ENCODE data around the gene FGF7. TPM values are rescaled to one million over a fixed set of nuclear protein-coding genes. Genes with fewer than 3 reads are reported as not detected.
"Not testable (repeated sequence)": the region's sequence is repeated elsewhere in the genome, so short reads cannot be mapped to it uniquely, and the experiment has no call there.

The FGF7 gene
- total and polyA plus RNA-seq, 2 of the 8 experiments (the other 6 are each of a cell fraction or from before 2014, with no cell fraction given) = not detected

DNA sequence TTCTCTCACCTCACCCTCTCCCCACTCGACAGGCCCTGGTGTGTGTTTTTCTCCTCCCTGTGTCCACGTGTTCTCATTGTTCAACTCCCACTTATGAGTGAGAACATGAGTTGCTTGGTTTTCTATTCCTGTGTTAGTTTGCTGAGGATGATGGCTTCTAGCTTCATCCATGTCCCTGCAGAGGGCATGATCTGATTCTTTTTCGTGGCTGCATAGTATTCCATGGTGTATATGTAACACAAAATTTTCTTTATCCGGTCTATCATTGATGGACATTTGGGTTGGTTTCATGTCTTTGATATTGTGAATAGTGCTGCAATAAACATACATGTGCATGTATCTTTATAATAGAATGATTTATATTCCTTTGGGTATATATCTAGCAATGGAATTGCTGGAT, 89.7 kb downstream of the FGF7 start:
- DNase-seq (ENCODE audit: low read depth in 1 of 2, low spot score in 2 of 2); H3K23ac ChIP-seq (ENCODE audit: insufficient read length); H3K79me1 ChIP-seq (ENCODE audit: low read depth, low read length); H3K27ac ChIP-seq (ENCODE audit: low read depth, low read length); H3K27me3 ChIP-seq (replicated peaks in 1 of 4; ENCODE audit: control insufficient read depth in 3 of 4, extremely low read depth in 1 of 4, insufficient read depth in 3 of 4, low read length in 3 of 4); H2AK5ac ChIP-seq (ENCODE audit: low read depth, low read length); H4K91ac ChIP-seq (replicated peaks; ENCODE audit: insufficient read length, low read length); H3K4ac ChIP-seq (replicated peaks; ENCODE audit: insufficient read length, low read depth, low read length); H3K4me3 ChIP-seq (ENCODE audit: extremely low read depth in 1 of 4, insufficient read depth in 2 of 4, low read depth in 3 of 4, low read length in 4 of 4); H2BK15ac ChIP-seq (ENCODE audit: low read length); H3K18ac ChIP-seq (ENCODE audit: extremely low read depth, low read length); H4K5ac ChIP-seq (ENCODE audit: insufficient read length, low read depth, low read length); H3K4me2 ChIP-seq (ENCODE audit: insufficient read depth in 1 of 2, low read depth in 2 of 2, low read length in 2 of 2); H4K8ac ChIP-seq (ENCODE audit: extremely low read depth, insufficient read depth, low read length); H2AFZ ChIP-seq (ENCODE audit: low read length); H3K4me1 ChIP-seq (replicated peaks in 1 of 4; ENCODE audit: control insufficient read depth in 3 of 4, insufficient read depth in 4 of 4, low read length in 3 of 4); H3K56ac ChIP-seq (replicated peaks; ENCODE audit: insufficient read length, low read depth, low read length); H3K23me2 ChIP-seq (ENCODE audit: low read depth, low read length); H3K79me2 ChIP-seq (ENCODE audit: control insufficient read depth in 1 of 2, insufficient read depth in 2 of 2, low read length in 2 of 2); H3K14ac ChIP-seq (ENCODE audit: insufficient read length); H2BK120ac ChIP-seq (replicated peaks; ENCODE audit: low read depth, low read length); FAIRE-seq; H3K9me3 ChIP-seq (ENCODE audit: insufficient read depth in 2 of 2, low read depth in 1 of 2, low read length in 1 of 2); H4K20me1 ChIP-seq (replicated peaks in 1 of 2; ENCODE audit: control insufficient read depth in 1 of 2, insufficient read depth in 2 of 2, low read length in 2 of 2); H3K36me3 ChIP-seq (ENCODE audit: control insufficient read depth in 2 of 4, insufficient read depth in 4 of 4, low read length in 3 of 4); H2BK20ac ChIP-seq (ENCODE audit: low read length); H3K9ac ChIP-seq (replicated peaks in 1 of 4; ENCODE audit: extremely low read depth in 1 of 4, low read depth in 3 of 4, low read length in 3 of 4); POLR2A ChIA-PET (ENCODE audit: partially characterized antibody); H2BK12ac ChIP-seq (ENCODE audit: low read depth, low read length); H2BK5ac ChIP-seq (ENCODE audit: low read depth, low read length); CTCF ChIA-PET (ENCODE audit: partially characterized antibody): not testable (repeated sequence)
- WGBS, 2 experiments (ENCODE audit: extremely low coverage in 1 of 2, insufficient coverage in 1 of 2, insufficient read length in 1 of 2, insufficient replicate concordance in 2 of 2, low coverage in 1 of 2, low lambda C conversion rate in 2 of 2, missing lambda C conversion rate in 1 of 2) = 82% methylated on average over 4 of the region's 4 CpGs; no CpG with 5 or more reads in 1 of the 2 experiments

Data from H1 (cell line).